WTC11 (cell line): ENCODE results near the gene SCGB1A1. TPM values are rescaled to one million over a fixed set of nuclear protein-coding genes. Genes with fewer than 3 reads are reported as not detected.

Experiments
- ATAC-seq: fragments of 200-7000 bp; cut with Tn5 transposase; 2 replicates; pipeline ENCODE4 v1.10.0; 2021; ENCODE audit warnings: mild to moderate bottlenecking, moderate library complexity
- CTCF ChIA-PET: fragments of 300-600 bp; sonication (Branson Sonifier 250); formaldehyde crosslinking; loops from one replicate; lab custom pipeline; 2021; ENCODE audit warnings: antibody characterized with exemption; lab: Charles Lee
- POLR2A ChIA-PET: fragments of 350-600 bp; sonication (Branson Sonifier 250); formaldehyde crosslinking; loops from one replicate; lab custom pipeline; 2021; ENCODE audit warnings: antibody characterized with exemption; lab: Charles Lee
- DNase-seq: peaks from one replicate; pipeline ENCODE4 v3.0.0; 2021; ENCODE audit warnings: low spot score
- H3K27ac Mint-ChIP-seq: 2 replicates; pipeline ENCODE4 v1.8.0; 2021; ENCODE audit warnings: mixed read lengths
- H3K27me3 Mint-ChIP-seq: 2 replicates; pipeline ENCODE4 v1.8.0; 2021; ENCODE audit warnings: low read depth, mild to moderate bottlenecking, moderate library complexity, mixed read lengths
- H3K36me3 Mint-ChIP-seq: 2 replicates; pipeline ENCODE4 v1.8.0; 2021; ENCODE audit warnings: mixed read lengths
- H3K4me1 Mint-ChIP-seq: 2 replicates; pipeline ENCODE4 v1.8.0; 2022; ENCODE audit warnings: mixed read lengths
- H3K4me3 Mint-ChIP-seq: 2 replicates; pipeline ENCODE4 v1.8.0; 2021; ENCODE audit warnings: mild to moderate bottlenecking, moderate library complexity, mixed read lengths
- H3K9me3 Mint-ChIP-seq: 2 replicates; pipeline ENCODE4 v1.8.0; 2021; ENCODE audit warnings: mixed read lengths
- ATF3 ChIP-seq: sonication (generic); formaldehyde crosslinking; conservative IDR thresholded peaks from 2 replicates; pipeline ENCODE4 v1.8.1; 2022; ENCODE audit warnings: mild to moderate bottlenecking, missing genetic modification reagents
- CBFB ChIP-seq: sonication (generic); formaldehyde crosslinking; IDR thresholded peaks from 2 replicates; pipeline ENCODE4 v1.8.1; 2022; ENCODE audit warnings: mild to moderate bottlenecking, low read depth, missing genetic modification reagents
- CDX4 ChIP-seq: fragments of 250-450 bp; sonication (Bioruptor Pico); IDR thresholded peaks from 2 replicates; pipeline ENCODE4 v1.9.0; 2021; ENCODE audit warnings: moderate library complexity, mild to moderate bottlenecking, inconsistent platforms, borderline replicate concordance
- E2F4 ChIP-seq: sonication (generic); formaldehyde crosslinking; IDR thresholded peaks from 2 replicates; pipeline ENCODE4 v1.8.1; 2022; ENCODE audit warnings: low read depth, mild to moderate bottlenecking, moderate library complexity, missing genetic modification reagents, borderline replicate concordance
- EMX1 ChIP-seq: fragments of 250-450 bp; sonication (Bioruptor Pico); IDR thresholded peaks from 2 replicates; pipeline ENCODE4 v1.8.0; 2021; ENCODE audit warnings: mild to moderate bottlenecking
- FOXJ3 ChIP-seq: sonication (generic); formaldehyde crosslinking; IDR thresholded peaks from 2 replicates; pipeline ENCODE4 v1.9.0; 2021; ENCODE audit warnings: missing genetic modification reagents, mild to moderate bottlenecking, borderline replicate concordance
- GABPB1 ChIP-seq: sonication (generic); formaldehyde crosslinking; IDR thresholded peaks from 2 replicates; pipeline ENCODE4 v1.8.1; 2023; ENCODE audit warnings: mild to moderate bottlenecking, missing genetic modification reagents
- IRF2 ChIP-seq: sonication (generic); formaldehyde crosslinking; IDR thresholded peaks from 2 replicates; pipeline ENCODE4 v1.8.0; 2022; ENCODE audit warnings: low read depth, missing genetic modification reagents, borderline replicate concordance
- KAT7 ChIP-seq: sonication (generic); formaldehyde crosslinking; IDR thresholded peaks from 2 replicates; pipeline ENCODE4 v1.8.1; 2023; ENCODE audit warnings: missing genetic modification reagents, mild to moderate bottlenecking, borderline replicate concordance
- MYBL2 ChIP-seq: sonication (generic); formaldehyde crosslinking; IDR thresholded peaks from 2 replicates; pipeline ENCODE4 v1.8.1; 2023; ENCODE audit warnings: mild to moderate bottlenecking, moderate library complexity, missing genetic modification reagents
- PRDM15 ChIP-seq: sonication (generic); formaldehyde crosslinking; IDR thresholded peaks from 2 replicates; pipeline ENCODE4 v1.8.0; 2022; ENCODE audit warnings: missing genetic modification reagents
- PREB ChIP-seq: sonication (generic); formaldehyde crosslinking; IDR thresholded peaks from 2 replicates; pipeline ENCODE4 v1.8.1; 2022; ENCODE audit warnings: mild to moderate bottlenecking, missing genetic modification reagents, moderate library complexity, borderline replicate concordance
- PRRX2 ChIP-seq: fragments of 250-450 bp; sonication (Bioruptor Pico); IDR thresholded peaks from 2 replicates; pipeline ENCODE4 v1.8.0; 2021; ENCODE audit warnings: mild to moderate bottlenecking
- SMAD4 ChIP-seq: sonication (generic); formaldehyde crosslinking; IDR thresholded peaks from 2 replicates; pipeline ENCODE4 v1.8.0; 2022; ENCODE audit warnings: mild to moderate bottlenecking, missing genetic modification reagents
- TCF7 ChIP-seq: sonication (generic); formaldehyde crosslinking; IDR thresholded peaks from 2 replicates; pipeline ENCODE4 v1.8.0; 2022; ENCODE audit warnings: mild to moderate bottlenecking, low read depth, missing genetic modification reagents, moderate library complexity
- TP53 ChIP-seq: sonication (generic); formaldehyde crosslinking; IDR thresholded peaks from 2 replicates; pipeline ENCODE4 v1.8.1; 2023; ENCODE audit warnings: mild to moderate bottlenecking, missing genetic modification reagents
- ZMAT4 ChIP-seq: fragments of 250-450 bp; sonication (Bioruptor Pico); IDR thresholded peaks from 2 replicates; pipeline ENCODE4 v1.9.0; 2021; ENCODE audit warnings: mild to moderate bottlenecking
- ZNF219 ChIP-seq: sonication (generic); formaldehyde crosslinking; IDR thresholded peaks from 2 replicates; pipeline ENCODE4 v1.8.0; 2023; ENCODE audit warnings: missing genetic modification reagents, mild to moderate bottlenecking, borderline replicate concordance
- ZNF317 ChIP-seq: sonication (generic); formaldehyde crosslinking; IDR thresholded peaks from 2 replicates; pipeline ENCODE4 v1.8.1; 2023; ENCODE audit warnings: low read depth, mild to moderate bottlenecking, moderate library complexity, missing genetic modification reagents, borderline replicate concordance
- ZNF416 ChIP-seq: fragments of 250-450 bp; sonication (Bioruptor Pico); IDR thresholded peaks from 2 replicates; pipeline ENCODE4 v1.9.0; 2021; ENCODE audit warnings: mild to moderate bottlenecking, inconsistent platforms
- ZNF671 ChIP-seq: fragments of 250-450 bp; sonication (Bioruptor Pico); IDR thresholded peaks from 2 replicates; pipeline ENCODE4 v1.8.0; 2021; ENCODE audit warnings: mild to moderate bottlenecking
- ZSCAN18 ChIP-seq: fragments of 250-450 bp; sonication (Bioruptor Pico); IDR thresholded peaks from 2 replicates; pipeline ENCODE4 v2.1.2; 2022; ENCODE audit warnings: mild to moderate bottlenecking, moderate library complexity
- total RNA-seq: library from RNA; stranded (reverse); gene quantifications from 3 replicates; pipeline ENCODE4 v1.2.3, GENCODE V29; 2021

Gene SCGB1A1
- total RNA-seq, 1 experiment from 2014 or later, result 1.2 TPM

GRCh38 chr11:62388999-62389398 is 29.8 kb upstream of the SCGB1A1 start (continued):
- TF ChIP-seq ZSCAN18 (CRISPR knock-in tag) (no peak), TP53 (CRISPR knock-in tag) (no peak)

GRCh38 chr11:62390237-62390636 is 28.6 kb upstream of the SCGB1A1 start:
- ChIA-PET CTCF (interaction anchor here (1.4 to 2.7 kb wide), 2 partner anchors 34 to 153 kb away, joined by 9 to 15 read pairs; no protein-coding TSS in a partner anchor), POLR2A (no interaction called here)
- no peaks in the 10 kb centered on the region for H3K9me3 Mint-ChIP-seq
- no peak overlapping the region for H3K27ac Mint-ChIP-seq
- TF ChIP-seq ZNF671, result no peak
- TF ChIP-seq SMAD4 (CRISPR knock-in tag), result no peak
- no peak for TF ChIP-seq CBFB (CRISPR knock-in tag)
- TF ChIP-seq KAT7 (CRISPR knock-in tag), result no peak
- TF ChIP-seq PREB (CRISPR knock-in tag), result no peak
- no peak for TF ChIP-seq ZSCAN18 (CRISPR knock-in tag)
- TF ChIP-seq ZNF317 (CRISPR knock-in tag), result no peak
- no peak for TF ChIP-seq CDX4 (CRISPR knock-in tag)
- no peak for TF ChIP-seq IRF2 (CRISPR knock-in tag)
- TF ChIP-seq EMX1, result no peak
- H3K27me3 Mint-ChIP-seq, result no peaks in the 10 kb centered on the region
- H3K4me3 Mint-ChIP-seq, result no peak overlapping the region
- ATAC-seq, result no peak
- H3K4me1 Mint-ChIP-seq, result peaks cover 4% of the 10 kb centered on the region
- H3K36me3 Mint-ChIP-seq, result no peaks in the 10 kb centered on the region
- DNase-seq, result no peak

GRCh38 chr11:62390722-62391121 is 28.1 kb upstream of the SCGB1A1 start:
- H3K4me3 Mint-ChIP-seq, result no peak overlapping the region
- no peaks in the 10 kb centered on the region for H3K9me3 Mint-ChIP-seq
- H3K36me3 Mint-ChIP-seq, result no peaks in the 10 kb centered on the region
- peaks cover 7% of the 10 kb centered on the region for H3K4me1 Mint-ChIP-seq
- no peaks in the 10 kb centered on the region for H3K27me3 Mint-ChIP-seq
- ChIA-PET CTCF (interaction anchor here (0.6 to 2.7 kb wide), 3 partner anchors 34 to 1700 kb away, joined by 5 to 15 read pairs (median 9); no protein-coding TSS in a partner anchor), POLR2A (no interaction called here)
- ATAC-seq (no peak), DNase-seq (no peak)
- no peak overlapping the region for H3K27ac Mint-ChIP-seq
- TF ChIP-seq ATF3 (no peak), TCF7 (CRISPR knock-in tag) (no peak), PRDM15 (no peak), GABPB1 (CRISPR knock-in tag) (no peak), FOXJ3 (CRISPR knock-in tag) (no peak), CDX4 (CRISPR knock-in tag) (no peak), ZNF219 (no peak), MYBL2 (no peak), E2F4 (CRISPR knock-in tag) (no peak), PRRX2 (no peak), ZNF416 (CRISPR knock-in tag) (no peak), ZMAT4 (CRISPR knock-in tag) (no peak)
